HUES6 (cell line): ENCODE measurements around the gene LRRFIP2.
"Not testable (repeated sequence)": the region's sequence is repeated elsewhere in the genome, so short reads cannot be mapped to it uniquely, and the experiment has no call there.

Source experiments
- H3K27ac ChIP-seq: 2 replicates; pipeline ENCODE4 v1.7.0; 2013; ENCODE audit warnings: low read depth, mild to moderate bottlenecking, low read length, inconsistent platforms
- H3K27me3 ChIP-seq: 2 replicates; pipeline ENCODE4 v1.6.1; 2013; ENCODE audit warnings: low read length; ENCODE audit not compliant: control insufficient read depth, insufficient read depth
- H3K36me3 ChIP-seq: 2 replicates; pipeline ENCODE4 v1.6.1; 2013; ENCODE audit warnings: low read length; ENCODE audit not compliant: control insufficient read depth, insufficient read depth
- H3K4me1 ChIP-seq: 2 replicates; pipeline ENCODE4 v1.6.1; 2013; ENCODE audit warnings: low read length; ENCODE audit not compliant: control insufficient read depth, insufficient read depth
- H3K4me3 ChIP-seq: 2 replicates; pipeline ENCODE4 v1.5.1; 2013; ENCODE audit warnings: low read depth, low read length
- H3K9ac ChIP-seq: one replicate; pipeline ENCODE4 v1.6.1; 2013; ENCODE audit warnings: mild to moderate bottlenecking, low read length
- H3K9me3 ChIP-seq: 2 replicates; pipeline ENCODE4 v1.6.1; 2013; ENCODE audit warnings: low read depth, low read length; ENCODE audit not compliant: control insufficient read depth, insufficient read depth

The LRRFIP2 gene

GRCh38 chr3:37130448-37130847, 43.9 kb downstream of the LRRFIP2 start:
- no peaks in the 10 kb centered on the region for H3K9me3 ChIP-seq
- no peaks in the 10 kb centered on the region for H3K27me3 ChIP-seq
- no peak overlapping the region for H3K27ac ChIP-seq
- H3K4me3 ChIP-seq, result no peak overlapping the region
- no peaks in the 10 kb centered on the region for H3K36me3 ChIP-seq
- H3K4me1 ChIP-seq, result peaks cover 14% of the 10 kb centered on the region
- no peak overlapping the region for H3K9ac ChIP-seq

DNA sequence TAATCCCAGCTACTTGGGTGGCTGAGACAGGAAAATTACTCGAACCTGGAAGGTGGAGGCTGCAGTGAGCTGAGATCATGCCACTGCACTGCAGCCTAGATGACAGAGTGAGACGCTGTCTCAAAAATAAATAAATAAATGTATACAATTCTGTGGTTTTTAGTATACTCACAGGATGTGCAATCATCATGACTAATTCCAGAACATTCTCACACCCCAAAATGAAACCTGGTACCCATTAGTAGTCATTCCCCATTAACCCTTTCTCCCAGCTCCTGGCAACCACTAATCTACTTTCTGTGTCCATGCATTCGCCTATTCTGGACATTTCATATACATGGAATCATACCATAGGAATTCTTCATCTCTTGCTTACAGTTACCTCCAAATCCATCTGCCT, 44.5 kb downstream of the LRRFIP2 start:
- Histone ChIP-seq H3K9me3 (no peaks in the 10 kb centered on the region), H3K4me1 (peaks cover 14% of the 10 kb centered on the region), H3K27me3 (no peaks in the 10 kb centered on the region), H3K36me3 (no peaks in the 10 kb centered on the region), H3K4me3 (no peak overlapping the region), H3K9ac (no peak overlapping the region), H3K27ac (no peak overlapping the region)

DNA sequence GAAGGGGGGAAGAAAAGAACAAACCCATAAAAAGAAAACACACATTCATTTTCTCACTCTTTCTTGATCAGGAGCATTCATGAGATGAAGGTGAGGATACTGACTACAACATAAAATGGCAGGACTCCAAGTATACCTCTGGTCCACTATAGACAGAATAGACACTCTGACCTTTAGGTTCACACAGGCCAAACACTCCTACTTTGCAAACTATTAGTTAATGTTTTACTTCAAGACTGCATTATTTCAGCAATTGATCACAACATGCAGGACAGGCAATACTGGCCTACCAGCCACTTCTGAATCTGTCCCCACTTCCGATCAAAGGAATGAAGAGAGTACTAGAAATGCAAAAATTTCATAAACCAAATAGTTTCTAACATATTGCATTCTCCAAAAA, 47.0 kb downstream of the LRRFIP2 start:
- H3K9ac ChIP-seq, result no peak overlapping the region
- no peaks in the 10 kb centered on the region for H3K36me3 ChIP-seq
- H3K4me3 ChIP-seq, result no peak overlapping the region
- no peaks in the 10 kb centered on the region for H3K9me3 ChIP-seq
- H3K27me3 ChIP-seq, result no peaks in the 10 kb centered on the region
- H3K4me1 ChIP-seq, result peaks cover 11% of the 10 kb centered on the region
- no peak overlapping the region for H3K27ac ChIP-seq

GRCh38 chr3:37126856-37127255, 47.5 kb downstream of the LRRFIP2 start:
- no peak overlapping the region for H3K4me3 ChIP-seq
- H3K27ac ChIP-seq, result no peak overlapping the region
- H3K27me3 ChIP-seq, result no peaks in the 10 kb centered on the region
- H3K9me3 ChIP-seq, result no peaks in the 10 kb centered on the region
- H3K4me1 ChIP-seq, result peaks cover 6% of the 10 kb centered on the region
- no peaks in the 10 kb centered on the region for H3K36me3 ChIP-seq
- H3K9ac ChIP-seq, result no peak overlapping the region

GRCh38 chr3:37125195-37126073, 48.9 kb downstream of the LRRFIP2 start:
- Histone ChIP-seq H3K4me1 (no peaks in the 10 kb centered on the region), H3K27me3 (no peaks in the 10 kb centered on the region), H3K4me3 (no peak overlapping the region), H3K9ac (no peak overlapping the region), H3K36me3 (no peaks in the 10 kb centered on the region), H3K9me3 (no peaks in the 10 kb centered on the region), H3K27ac (no peak overlapping the region)

- no peak overlapping the region for H3K9ac ChIP-seq
- H3K4me1 ChIP-seq, result no peaks in the 10 kb centered on the region
- H3K27me3 ChIP-seq, result no peaks in the 10 kb centered on the region
- no peak overlapping the region for H3K27ac ChIP-seq
- no peaks in the 10 kb centered on the region for H3K36me3 ChIP-seq
- no peak overlapping the region for H3K4me3 ChIP-seq
- H3K9me3 ChIP-seq, result no peaks in the 10 kb centered on the region
These were observed 49.9 kb downstream of the LRRFIP2 start for GRCh38 chr3:37124435-37124834.

DNA sequence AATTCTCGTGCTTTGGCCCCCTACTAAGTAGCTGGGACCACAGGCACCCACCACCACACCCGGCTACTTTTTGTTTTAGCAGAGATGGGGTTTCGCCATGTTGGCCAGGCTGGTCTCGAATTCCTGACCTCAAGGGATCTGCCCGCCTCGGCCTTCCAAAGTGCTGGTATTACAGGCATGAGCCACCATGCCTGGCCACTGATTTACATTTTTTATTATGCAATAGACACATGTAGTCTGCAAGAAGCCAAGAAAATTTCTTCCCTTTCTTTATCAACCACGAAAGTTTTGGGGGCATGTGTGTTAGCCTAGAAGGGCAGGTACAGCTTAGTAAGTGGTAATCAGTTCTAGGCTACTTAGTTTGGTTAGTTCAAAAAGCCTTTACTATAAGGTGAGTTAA, 51.1 kb downstream of the LRRFIP2 start:
- H3K36me3 ChIP-seq, result no peaks in the 10 kb centered on the region
- no peaks in the 10 kb centered on the region for H3K9me3 ChIP-seq
- no peaks in the 10 kb centered on the region for H3K27me3 ChIP-seq
- no peak overlapping the region for H3K9ac ChIP-seq
- H3K4me3 ChIP-seq, result no peak overlapping the region
- no peak overlapping the region for H3K27ac ChIP-seq
- no peaks in the 10 kb centered on the region for H3K4me1 ChIP-seq

DNA sequence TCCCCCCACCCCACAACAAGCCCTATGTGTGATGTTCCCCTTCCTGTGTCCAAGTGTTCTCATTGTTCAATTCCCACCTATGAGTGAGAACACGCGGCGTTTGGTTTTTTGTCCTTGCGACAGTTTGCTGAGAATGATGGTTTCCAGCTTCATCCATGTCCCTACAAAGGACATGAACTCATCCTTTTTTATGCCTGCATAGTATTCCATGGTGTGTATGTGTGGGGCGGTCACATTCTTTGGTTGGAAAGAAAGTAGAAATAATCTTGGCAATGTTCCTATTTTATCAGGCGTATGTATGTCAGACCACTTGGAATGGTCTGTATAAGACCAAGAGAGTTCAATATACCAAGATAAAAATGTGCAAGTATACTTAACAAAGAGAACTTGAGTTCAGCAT, 52.3 kb downstream of the LRRFIP2 start:
- not testable (repeated sequence) for H3K36me3 ChIP-seq

GRCh38 chr3:37118163-37118562, 56.2 kb downstream of the LRRFIP2 start:
- Histone ChIP-seq H3K36me3 (no peaks in the 10 kb centered on the region), H3K9ac (no peak overlapping the region), H3K27ac (no peak overlapping the region)

More for the DNA sequence above, 52.3 kb downstream of the LRRFIP2 start:
- not testable (repeated sequence) for H3K4me3 ChIP-seq, H3K9ac ChIP-seq, H3K9me3 ChIP-seq, H3K27me3 ChIP-seq, H3K27ac ChIP-seq, H3K4me1 ChIP-seq

DNA sequence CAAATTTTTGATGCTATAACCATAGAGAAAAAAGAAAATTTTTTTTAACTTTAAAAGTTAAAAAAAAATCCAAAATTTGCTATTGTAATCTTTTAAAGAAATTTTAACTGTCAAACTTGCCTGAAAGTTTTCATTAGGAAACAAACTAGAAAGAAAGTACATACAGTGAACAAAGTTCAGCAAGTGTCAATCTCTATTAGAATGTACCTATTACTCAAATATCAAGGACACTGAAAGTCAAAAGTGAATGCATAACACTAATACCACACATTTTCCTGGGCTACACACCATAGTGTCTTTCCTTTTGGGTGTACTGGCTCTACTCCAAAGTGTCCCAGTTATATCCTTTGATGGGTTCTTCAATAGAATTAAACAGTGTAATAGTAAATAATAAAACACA, 56.8 kb downstream of the LRRFIP2 start:
- no peaks in the 10 kb centered on the region for H3K36me3 ChIP-seq
- H3K4me1 ChIP-seq, result no peaks in the 10 kb centered on the region
- H3K9me3 ChIP-seq, result no peaks in the 10 kb centered on the region
- H3K4me3 ChIP-seq, result no peak overlapping the region
- H3K9ac ChIP-seq, result no peak overlapping the region
- no peak overlapping the region for H3K27ac ChIP-seq
- H3K27me3 ChIP-seq, result no peaks in the 10 kb centered on the region

More at GRCh38 chr3:37118163-37118562, 56.2 kb downstream of the LRRFIP2 start:
- H3K27me3 ChIP-seq, result no peaks in the 10 kb centered on the region
- no peaks in the 10 kb centered on the region for H3K4me1 ChIP-seq
- H3K9me3 ChIP-seq, result no peaks in the 10 kb centered on the region
- H3K4me3 ChIP-seq, result no peak overlapping the region

DNA sequence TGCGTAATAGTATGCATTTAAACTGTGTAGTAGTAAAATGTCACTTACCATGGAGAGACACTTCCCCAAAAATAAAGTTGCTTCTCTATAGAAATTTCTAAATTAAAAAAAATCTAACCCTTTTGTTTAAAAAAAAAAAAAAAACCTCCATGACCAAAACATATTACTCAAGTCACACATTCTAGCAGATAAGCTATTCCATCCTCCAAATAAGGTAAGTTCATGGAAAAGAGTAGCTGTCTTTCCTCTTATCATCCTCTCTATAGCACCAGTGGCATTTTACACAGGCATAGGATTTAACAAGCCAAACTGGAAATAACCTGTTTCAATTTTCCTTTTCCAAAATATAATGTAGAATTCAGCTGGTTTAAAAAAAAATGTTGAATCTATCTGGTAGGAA, 57.4 kb downstream of the LRRFIP2 start:
- no peaks in the 10 kb centered on the region for H3K9me3 ChIP-seq
- H3K4me3 ChIP-seq, result no peak overlapping the region
- H3K27me3 ChIP-seq, result no peaks in the 10 kb centered on the region
- H3K4me1 ChIP-seq, result no peaks in the 10 kb centered on the region
- no peaks in the 10 kb centered on the region for H3K36me3 ChIP-seq
- no peak overlapping the region for H3K27ac ChIP-seq
- H3K9ac ChIP-seq, result no peak overlapping the region
